Measurements from ENCODE around the gene PRKN.
"Not testable (repeated sequence)": the region's sequence is repeated elsewhere in the genome, so short reads cannot be mapped to it uniquely, and the experiment has no call there.

PRKN gene

DNA sequence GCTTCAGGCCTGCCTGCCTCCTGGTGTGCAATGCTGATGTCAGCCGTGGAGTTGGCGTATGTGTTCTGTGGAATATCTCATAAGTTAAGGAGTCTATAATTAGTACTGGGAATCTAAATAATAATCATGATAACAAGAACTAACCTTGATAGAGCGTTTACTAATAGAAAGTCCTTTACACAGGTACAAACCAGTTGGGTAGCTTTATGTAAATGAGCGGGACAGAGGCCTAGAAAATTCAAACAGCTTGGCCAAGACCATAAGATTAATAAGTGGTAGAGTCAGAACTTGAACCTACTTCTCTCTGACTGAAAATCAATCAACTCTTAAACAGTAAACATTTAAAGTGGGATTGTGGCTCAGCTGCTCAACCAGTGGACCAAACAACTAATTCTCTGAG lies 882.8 kb downstream of the PRKN start:
- DNase-seq (ENCODE audit: low read depth), result no peak

DNA sequence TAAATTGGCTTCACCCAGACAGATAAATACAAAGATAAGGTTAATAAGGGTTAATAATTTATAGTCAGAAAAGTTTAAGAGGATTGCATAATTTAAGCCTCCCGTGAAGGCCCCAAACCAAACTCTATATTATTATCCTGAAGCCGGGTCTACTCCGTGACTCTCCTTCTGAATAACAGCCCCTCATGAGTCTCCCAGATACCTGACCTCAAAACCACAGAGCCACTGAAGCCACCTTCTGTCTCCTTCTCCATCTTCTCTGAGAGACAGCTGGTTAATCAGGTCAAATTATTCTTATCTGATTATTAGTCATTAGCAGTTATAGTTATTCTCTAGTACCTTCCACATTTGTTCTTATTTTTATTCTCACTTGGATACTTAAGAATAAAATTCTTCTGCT lies 884.5 kb downstream of the PRKN start:
- DNase-seq (ENCODE audit: low read depth), result no peak

DNA sequence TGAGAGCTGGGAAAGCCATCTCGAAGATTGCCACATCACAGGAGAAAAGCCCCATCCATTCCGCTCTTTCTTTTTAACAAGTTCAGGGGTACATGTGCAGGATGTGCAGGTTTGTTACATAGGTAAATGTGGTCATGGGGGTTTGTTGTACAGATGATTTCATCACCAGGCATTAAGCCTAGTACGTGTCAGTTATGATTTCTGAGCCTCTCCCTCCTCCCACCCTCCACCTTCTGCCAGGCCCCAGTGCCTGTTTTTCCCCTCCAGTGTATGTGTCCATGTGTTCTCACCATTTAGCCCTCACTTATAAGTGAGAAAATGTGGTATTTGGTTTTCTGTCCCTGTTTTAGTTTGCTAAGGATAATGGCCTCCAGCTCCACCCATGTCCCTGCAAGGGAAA lies 887.2 kb downstream of the PRKN start:
- no peak for DNase-seq (ENCODE audit: low read depth)

DNA sequence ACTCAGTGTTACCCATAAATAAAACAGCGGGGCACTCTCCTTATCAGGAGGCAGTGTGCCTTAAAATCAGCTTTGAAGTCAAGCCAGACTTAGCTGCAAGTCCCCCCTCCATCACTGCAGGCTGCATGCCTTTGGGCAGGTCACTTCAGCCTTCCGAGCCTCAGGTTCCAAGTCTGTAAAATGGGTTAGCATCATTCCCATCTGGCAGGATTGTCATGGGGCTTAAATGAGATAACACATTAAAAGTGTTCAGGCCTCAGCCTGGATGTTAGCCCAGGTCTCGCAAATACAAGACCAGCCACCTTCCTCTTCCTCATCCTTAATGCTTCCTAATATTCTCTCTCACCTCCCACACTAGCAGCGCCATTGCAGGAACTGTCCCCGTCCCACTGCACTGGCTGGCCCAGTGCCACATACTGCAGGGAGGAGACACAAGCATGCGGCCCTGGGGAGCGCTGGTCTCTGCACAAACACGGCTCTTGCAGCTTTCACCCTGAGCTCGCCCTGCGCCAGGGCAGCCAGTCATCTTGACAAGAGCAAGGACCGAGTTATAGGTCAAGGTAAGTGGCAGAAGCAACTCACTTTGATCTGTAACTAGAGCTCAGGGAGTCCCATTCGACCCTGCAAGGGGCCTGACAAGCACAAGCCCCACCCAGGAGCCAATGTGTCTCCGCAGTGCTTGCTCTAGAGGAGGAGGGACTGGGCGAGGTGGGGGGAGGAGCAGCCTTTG lies 889.1 kb downstream of the PRKN start:
- no peak for DNase-seq (ENCODE audit: low read depth)

DNA sequence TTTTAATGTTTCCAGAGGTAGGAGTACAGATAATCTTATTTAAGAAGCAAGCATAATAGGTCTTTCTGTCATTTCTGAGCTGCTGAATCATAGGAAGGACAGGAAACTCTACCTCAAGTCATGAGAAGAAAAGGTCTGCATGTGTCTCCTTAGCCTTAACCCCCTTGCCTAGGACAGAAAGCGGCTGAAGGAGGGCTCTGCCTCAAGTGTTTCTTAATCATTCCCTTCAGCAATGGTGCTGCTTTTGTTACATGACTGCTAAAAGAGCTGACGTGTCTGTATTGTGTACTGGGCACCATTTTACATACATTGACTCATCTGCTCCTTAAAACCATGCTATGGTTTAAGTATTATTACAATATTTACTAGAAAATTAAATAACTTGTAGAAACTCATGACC lies 889.7 kb downstream of the PRKN start:
- DNase-seq (ENCODE audit: low read depth), result no peak

DNA sequence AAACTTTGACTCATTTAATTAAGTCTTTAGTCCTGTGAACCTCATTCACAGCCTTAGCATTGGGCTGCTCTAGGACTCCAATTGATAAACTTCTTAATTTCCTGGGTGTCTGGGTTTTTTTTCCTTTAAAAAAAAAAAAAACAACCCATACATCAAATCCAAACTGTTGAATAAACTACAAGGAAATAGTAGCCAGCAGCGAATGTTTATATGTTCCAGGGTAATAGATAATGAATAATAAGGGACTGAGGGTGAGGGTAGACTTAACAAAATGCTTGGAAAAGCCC lies 890.2 kb downstream of the PRKN start:
- no peak for DNase-seq (ENCODE audit: low read depth)

DNA sequence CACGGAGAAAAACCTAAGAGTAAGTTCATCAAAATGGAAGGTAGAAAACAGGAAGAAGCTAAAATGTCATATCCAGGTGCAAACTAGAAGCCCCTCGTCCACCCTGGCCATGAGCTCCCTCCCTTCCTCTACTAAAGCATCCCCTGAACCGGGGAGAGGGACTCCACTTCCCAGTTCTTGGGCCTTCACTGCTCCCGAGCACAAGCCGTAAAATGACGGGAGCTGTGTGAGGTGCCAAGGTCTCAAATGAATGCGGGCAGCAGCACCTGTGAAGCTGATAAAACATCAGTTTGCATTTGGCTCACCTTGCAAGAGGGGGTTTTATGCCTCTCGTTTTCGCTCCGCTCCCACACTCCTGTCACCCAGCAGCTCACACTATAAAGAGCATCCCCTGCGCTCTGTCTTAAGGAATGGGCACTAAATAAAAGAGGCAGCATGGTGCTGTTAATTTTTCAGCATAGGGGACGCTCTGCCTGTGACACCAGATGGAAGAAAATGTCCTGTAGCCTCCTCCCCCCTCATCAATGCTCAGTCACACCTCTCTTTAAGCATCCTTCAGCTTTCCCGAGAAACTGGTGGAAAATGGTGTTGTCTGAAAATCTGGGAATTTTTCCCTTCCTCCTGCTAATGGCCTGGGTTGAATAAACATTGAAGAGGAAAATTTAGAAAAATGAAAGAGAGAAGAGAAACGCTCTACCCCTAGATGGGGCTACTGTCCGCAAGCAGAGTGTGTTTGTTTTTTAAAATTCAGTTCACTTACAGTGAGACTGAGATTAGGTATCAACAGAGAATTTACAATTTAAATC lies 890.7 kb downstream of the PRKN start:
- no peak for DNase-seq (ENCODE audit: low read depth)

DNA sequence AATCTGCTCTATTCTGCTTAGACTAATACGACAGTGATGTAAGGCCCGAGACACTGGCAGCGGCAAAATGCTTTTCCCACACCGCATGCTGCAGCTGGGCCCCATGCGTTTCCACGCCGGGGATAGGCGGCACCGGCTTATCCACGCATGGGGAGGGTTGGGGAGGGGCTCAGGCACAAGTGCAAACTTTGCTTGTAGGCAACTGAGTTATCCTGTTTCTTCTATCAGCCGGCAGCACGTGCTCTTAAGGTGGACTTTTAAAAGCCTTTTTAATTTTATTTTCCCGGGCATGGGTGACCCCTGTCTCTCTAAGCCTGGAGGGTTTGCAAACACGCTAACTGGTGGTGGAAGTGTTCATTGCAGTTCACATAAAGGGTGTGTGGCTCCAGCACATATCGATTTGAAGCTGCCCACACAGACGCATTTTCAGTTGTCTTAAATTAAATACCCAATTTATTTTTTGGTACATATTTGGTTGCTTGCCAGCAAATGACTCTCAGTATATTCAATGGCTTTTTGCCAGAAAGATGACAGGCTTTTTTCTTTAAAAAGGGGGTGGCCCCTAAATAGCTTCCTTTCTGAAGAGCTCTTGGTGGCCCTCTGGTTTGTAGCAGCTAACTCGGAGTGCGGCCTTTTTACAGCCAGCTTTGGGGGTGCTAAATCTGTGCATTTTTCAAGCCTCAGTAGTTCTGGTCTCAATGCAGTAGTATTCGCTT lies 891.9 kb downstream of the PRKN start:
- no peak for DNase-seq (ENCODE audit: low read depth)

DNA sequence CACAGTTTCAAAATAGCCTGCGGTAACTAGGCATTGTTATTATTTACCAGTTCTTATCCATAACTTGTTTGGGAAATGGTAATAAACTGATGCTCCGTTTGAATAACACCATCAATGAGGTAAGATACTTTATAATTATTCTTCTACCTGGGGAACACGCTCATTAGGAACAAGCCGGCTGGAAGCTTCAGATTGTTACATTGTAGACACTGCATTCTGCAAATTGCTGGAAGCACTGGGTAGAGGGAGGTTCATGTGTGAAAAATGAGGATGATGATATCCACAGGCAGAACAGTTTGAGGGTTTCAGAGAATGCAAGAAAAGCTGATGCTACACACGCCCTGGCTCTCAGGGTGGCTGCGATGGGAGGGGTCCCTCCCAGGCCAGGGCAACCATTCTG lies 893.1 kb downstream of the PRKN start:
- no peak for DNase-seq (ENCODE audit: low read depth)

DNA sequence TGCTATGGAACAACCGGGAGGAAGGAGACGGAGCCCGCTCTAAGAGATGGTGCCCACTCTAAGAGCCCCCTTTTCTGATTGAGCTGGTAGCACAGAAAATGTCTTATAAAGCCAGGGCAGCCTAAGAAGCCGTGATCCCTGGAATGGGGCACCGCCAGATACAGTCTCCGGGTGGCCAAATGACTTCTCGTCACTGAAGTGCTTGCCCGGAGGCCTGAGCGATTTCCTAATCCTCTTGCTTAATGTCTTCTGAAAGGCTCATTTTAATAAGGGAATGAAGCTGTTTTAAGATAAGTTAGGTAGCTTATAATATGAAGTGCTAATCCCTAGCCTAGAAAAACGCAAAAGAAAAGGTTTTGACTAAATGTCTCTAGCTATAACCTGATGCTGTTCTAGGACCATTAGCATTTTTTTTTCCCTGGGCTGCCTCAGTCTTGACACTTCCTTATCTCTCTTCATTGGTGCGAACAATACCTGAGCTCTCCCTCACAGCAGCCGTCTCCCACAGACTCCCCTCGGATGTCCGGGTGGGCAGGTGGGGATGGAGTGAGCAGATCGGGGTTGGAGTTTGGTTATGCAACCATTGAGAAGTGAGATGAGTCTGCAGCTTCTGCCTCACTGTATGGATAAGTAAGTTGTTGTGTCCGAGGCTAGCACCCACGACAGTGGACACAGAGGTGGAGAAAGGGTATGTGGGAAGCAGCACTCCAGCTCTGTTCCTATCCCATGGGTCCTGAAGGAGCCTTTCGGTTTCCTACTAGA lies 894.3 kb downstream of the PRKN start:
- DNase-seq (ENCODE audit: low read depth), result no peak

DNA sequence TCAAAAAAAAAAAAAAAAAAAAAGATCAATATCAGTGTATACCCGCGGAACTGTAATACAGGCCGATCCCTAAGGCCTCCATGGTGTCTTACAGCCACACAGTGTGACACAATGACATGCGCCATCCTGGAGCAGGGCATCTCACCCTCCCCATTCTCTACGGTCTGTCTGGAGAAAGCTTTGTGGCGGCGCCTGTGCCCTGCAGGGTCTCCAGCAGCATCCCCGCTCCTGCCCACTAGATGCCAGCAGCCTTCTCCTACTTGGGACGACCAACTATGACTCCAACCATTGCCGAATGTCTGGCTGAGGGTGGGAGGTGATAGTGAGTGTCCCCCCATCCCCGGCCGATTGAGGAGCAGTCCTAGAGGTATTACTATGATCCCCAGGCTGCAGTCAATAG lies 894.9 kb downstream of the PRKN start:
- no peak for DNase-seq (ENCODE audit: low read depth)

DNA sequence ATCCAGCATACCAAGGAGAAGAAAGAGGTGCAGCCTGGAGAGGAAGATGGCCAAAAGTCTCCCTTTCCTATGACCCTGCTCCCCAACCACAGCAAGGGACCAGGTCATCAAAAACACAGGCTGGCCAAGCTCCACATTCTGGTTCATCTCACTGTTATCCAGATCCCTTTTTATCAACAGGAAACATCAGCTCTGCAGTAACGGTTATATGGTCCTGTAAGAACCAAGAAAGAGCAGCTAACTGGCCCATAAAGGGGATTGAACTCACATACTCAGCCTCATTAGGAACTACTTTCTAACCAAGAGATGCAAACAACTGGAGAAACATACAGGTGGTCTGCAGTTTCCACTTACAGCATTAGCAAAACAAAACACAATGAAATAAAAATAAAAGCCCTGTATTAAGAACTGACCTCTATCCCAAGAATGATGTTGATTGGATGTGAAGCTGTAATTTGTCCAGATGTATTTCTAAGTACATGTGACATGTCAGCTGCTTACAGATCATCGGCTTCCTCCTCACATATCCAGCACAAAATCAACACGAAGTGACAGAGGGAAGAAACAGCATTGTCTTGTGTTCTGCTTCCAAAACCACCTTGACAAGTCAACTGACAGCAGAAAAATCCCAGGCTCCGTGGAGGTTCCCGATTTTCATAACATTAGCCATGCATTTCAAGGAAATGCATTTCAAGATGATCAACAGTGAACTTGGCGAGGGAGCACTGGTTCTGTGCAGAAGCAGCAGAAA lies 896.5 kb downstream of the PRKN start:
- DNase-seq (ENCODE audit: low read depth), result no peak

DNA sequence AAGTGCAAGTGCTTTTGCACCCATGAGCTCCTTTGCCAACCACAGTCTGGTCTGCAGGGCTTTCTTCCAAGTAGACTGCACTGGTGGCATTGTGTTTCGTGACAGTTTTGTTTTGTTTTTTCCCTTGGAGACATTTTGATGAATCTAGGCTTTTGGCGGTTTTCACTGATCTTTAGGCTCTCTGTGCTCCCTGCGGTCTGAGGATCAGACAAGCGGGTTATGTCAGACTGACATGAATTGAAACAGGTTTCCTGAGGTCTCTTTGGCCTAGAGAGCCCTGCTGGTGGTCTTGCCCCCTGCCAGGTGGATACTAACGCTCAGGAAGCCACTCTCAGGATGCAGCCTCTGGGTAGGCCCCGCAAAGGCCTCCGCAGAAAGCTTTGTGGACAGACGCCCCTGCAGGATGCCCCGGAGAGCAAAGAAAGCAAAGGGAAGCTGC lies 898.3 kb downstream of the PRKN start:
- DNase-seq (ENCODE audit: low read depth), result no peak

DNA sequence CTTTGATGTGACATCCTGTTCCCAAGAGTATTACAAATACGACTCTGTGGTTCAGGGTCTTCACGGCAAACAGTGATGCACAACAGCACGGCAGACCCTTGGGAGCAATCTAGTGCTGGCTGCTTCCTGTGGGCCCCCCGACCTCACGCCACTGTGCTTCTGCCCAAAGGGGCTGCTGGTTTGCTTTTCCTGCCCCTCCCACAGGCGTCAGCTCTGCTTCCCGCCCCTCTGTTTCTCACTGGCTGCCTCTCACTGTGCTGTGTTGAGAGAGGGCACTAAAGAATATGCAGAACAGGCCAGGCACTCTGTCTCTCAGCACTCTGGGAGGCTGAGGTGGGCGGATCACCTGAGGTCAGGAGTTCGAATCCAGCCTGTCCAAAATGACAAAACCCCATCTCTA lies 899.2 kb downstream of the PRKN start:
- no peak for DNase-seq (ENCODE audit: low read depth)

DNA sequence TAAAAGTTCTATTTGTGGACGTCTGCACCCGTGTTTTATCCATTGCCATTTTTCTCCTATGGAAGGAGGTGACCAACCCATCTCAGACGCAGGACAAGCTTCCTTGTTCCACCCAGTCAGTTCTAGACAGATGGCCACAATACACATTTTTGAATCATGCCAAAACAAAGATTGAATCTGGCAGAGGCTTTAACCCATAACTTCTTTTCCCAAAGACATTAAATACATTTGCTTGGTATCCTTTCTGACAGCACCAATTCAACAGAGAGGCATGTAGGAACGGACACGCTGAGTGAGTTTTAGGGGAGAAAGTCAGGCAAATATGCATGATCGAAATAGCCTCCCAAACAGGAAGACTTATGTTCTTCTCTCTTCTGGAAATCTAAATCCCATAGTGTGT lies 901.1 kb downstream of the PRKN start:
- no peak for DNase-seq (ENCODE audit: low read depth)

DNA sequence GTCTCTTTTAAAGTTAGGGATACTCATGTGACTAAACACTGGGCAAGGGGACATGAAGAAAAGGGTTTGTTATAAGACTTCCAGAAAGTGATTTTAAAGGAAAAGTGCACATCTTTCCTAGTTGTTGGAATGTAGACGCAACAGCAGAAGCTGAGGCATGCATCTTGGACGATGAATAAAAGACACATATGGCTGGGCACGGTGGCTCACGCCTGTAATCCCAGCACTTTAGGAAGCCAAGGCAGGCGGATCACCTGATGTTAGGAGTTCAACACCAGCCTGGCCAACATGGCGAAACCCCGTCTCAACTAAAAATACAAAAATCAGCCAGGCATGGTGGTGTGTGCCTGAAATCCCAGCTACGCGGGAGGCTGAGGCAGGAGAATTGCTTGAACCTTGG lies 905.4 kb downstream of the PRKN start:
- DNase-seq (ENCODE audit: low read depth), result not testable (repeated sequence)

DNA sequence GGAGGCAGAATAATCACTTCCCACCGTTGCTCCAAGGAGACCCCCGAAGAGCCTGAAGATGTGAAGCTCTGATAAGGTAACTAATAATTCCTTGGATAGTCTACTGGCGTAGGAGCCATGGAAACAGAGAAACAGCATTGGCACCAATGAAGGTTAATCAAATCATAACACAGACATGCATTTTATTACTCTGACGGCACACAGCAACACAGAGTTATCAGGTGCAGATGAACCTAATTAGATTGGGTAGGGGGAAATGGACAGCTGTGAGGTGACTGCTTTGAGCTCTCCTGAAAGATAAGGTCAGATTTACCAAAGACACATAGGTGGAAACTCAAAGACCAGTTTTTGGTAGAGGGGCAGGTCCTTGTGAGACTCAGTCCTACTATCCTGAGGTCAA lies 909.7 kb downstream of the PRKN start:
- no peak for DNase-seq (ENCODE audit: low read depth)

DNA sequence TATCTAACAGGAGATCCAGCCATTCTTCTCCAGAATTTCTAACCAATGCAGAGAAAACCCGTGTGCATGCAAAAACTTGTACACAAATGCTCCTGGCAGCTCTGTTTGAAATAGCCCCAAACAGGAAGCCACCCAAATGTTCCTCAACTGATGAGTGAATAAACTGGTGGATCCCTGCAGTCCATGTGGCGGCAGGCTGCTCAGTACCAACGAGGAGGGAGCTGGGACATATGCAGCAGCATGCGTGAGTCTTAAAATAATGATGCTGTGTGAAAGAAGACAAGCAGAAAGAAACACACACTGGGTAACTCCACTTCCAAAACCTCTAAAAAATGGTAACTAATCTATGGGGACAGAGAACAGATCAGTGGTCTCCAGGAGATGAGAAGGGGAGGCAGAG lies 911.6 kb downstream of the PRKN start:
- DNase-seq (ENCODE audit: low read depth), result no peak

DNA sequence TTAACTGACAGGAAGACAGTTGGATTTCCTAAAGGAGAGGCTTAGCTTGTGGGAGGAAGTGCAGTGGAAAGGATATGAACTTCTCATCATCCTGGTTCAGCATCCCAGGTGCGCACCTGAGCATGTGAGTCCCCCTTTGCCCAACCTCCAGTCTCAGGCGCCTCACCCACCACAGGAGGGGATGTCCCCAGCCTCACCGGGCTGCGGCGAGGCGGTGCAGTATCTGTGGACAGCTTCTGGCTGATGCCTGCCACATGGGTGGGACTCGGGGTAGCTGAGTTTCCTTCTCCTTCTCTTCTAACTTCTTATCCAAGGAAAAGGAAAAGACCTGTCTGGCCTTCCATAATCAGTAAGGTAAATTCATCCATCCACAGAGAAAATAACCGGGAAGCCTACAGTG lies 914.4 kb downstream of the PRKN start:
- DNase-seq (ENCODE audit: low read depth), result no peak

DNA sequence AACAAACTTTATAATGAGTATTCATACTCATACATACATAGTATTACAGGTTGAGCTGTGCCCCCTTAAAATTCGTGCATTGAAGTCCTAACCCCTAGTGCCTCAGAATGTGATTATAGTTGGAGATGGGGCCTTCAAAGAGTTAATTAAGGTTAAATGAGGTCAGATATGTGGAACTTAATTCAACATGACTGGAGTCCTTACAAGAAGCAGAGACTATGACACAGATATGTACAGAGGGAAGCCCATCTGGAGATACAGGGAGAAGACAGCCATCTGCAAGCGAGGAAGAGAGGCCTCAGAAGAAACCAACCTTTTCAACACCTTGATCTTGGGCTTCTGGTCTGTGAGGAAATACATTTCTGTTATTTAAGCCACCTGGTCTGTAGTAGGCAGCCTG lies 917.6 kb downstream of the PRKN start:
- DNase-seq (ENCODE audit: low read depth), result no peak

DNA sequence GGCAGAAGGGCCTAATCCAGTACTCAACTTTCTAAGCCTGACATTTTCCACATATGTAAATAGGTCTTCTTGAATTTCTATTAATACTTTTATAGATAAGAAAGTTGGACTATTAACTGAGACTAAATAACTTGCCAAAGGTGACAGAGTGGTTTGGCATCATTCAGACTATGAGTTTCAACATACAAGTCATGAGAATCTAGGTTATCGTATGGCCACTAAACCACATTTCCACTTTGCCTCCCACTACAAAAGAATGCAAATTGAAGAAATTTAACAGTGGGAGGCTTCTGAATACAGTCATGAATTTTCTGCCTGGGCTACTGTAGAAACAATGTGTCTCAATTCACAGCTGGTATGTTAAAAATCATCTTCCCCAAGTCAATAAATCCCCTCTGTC lies 922.7 kb downstream of the PRKN start:
- DNase-seq (ENCODE audit: low read depth), result peak; percentile 30

DNA sequence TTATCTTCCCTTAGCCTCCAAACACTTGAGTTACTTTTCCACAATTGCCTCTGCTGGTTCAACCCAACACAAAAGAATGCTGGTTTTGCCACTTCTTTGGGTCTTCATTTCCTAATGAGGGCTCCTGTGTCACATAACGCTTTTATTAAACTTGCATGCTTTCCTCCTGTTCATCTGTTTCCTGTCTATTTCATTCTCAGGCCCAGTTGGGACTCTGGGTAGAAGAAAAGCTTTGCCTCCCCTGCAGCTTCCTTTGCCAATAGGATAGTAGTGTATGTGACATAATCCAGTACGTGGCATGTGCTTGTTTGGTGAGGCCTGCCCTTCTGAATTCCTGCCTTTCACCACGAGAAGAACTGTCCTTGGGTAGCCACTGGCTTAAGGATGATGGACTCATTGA lies 924.4 kb downstream of the PRKN start:
- DNase-seq (ENCODE audit: low read depth), result no peak

All from non-pigmented ciliary epithelial cell (primary cell).